GM10248 (cell line): ENCODE results near the gene ALS2CL.

ENCODE experiments used
- CTCF ChIA-PET: fragments of 300-600 bp; sonication (Branson Sonifier 250); formaldehyde crosslinking; extraction: SDS; loops from one replicate; lab custom pipeline; 2021; ENCODE audit warnings: antibody characterized with exemption; lab: Yijun Ruan, JAX
- POLR2A ChIA-PET: fragments of 350-650 bp; sonication (Branson Sonifier 250); formaldehyde crosslinking; extraction: SDS; loops from one replicate; lab custom pipeline; 2020; ENCODE audit warnings: antibody characterized with exemption; lab: Yijun Ruan, JAX
- DNase-seq: peaks from one replicate; pipeline ENCODE4 v3.0.0; 2012; ENCODE audit errors: extremely low spot score
- CTCF ChIP-seq: IDR thresholded peaks from 2 replicates; pipeline ENCODE4 v1.5.1; 2012; ENCODE audit warnings: mild to moderate bottlenecking, low read depth; ENCODE audit errors: extremely low read depth, missing control alignments, control extremely low read depth

The ALS2CL gene

GRCh38 chr3:46664188-46664970 lies 29.1 kb downstream of the ALS2CL start:
- TF ChIP-seq CTCF: no peak
- no peak for DNase-seq
- ChIA-PET POLR2A (no interaction called here), CTCF (interaction anchor here (1.1 kb wide), 1 partner anchor 20 kb away, joined by 3 read pairs; no protein-coding TSS in a partner anchor)

GRCh38 chr3:46663591-46664135 lies 29.8 kb downstream of the ALS2CL start:
- TF ChIP-seq CTCF: no peak
- CTCF ChIA-PET: interaction anchor here (1.1 kb wide), 1 partner anchor 19 kb away, joined by 3 read pairs; no protein-coding TSS in a partner anchor
- DNase-seq: peak; percentile 9
- POLR2A ChIA-PET: no interaction called here

- no peak for DNase-seq
- no peak for TF ChIP-seq CTCF
- POLR2A ChIA-PET: no interaction called here
- CTCF ChIA-PET: interaction anchor here (1.0 to 1.1 kb wide), 2 partner anchors 11 to 18 kb away, joined by 3 read pairs; no protein-coding TSS in a partner anchor
Measured at GRCh38 chr3:46662771-46663551, 30.5 kb downstream of the ALS2CL start.

- DNase-seq: peak; percentile 8
- no peak for TF ChIP-seq CTCF
- POLR2A ChIA-PET: no interaction called here
- CTCF ChIA-PET: interaction anchor here (1.0 to 1.1 kb wide), 2 partner anchors 12 to 32 kb away, joined by 3 read pairs; no protein-coding TSS in a partner anchor
Measured at GRCh38 chr3:46661776-46662766, 31.4 kb downstream of the ALS2CL start.

GRCh38 chr3:46660543-46661523 lies 32.6 kb downstream of the ALS2CL start:
- no peak for TF ChIP-seq CTCF
- CTCF ChIA-PET: interaction anchor here (0.7 to 2.0 kb wide), 3 partner anchors 15 to 172 kb away, joined by 3 to 8 read pairs (median 3); no protein-coding TSS in a partner anchor
- POLR2A ChIA-PET: no interaction called here
- DNase-seq: peak; percentile 8
